ENCODE results near the gene RNF123. TPM values are rescaled to one million over a fixed set of nuclear protein-coding genes. Genes with fewer than 3 reads are reported as not detected.

The RNF123 gene
- total and polyA plus RNA-seq, 7 experiments from 2014 or later: 8.3 to 77.2 (median 46.7) TPM

- Histone ChIP-seq H3K36me3 (ENCODE audit: control insufficient read depth in 2 of 3, insufficient read depth in 3 of 3, low read length in 3 of 3) (peaks cover 0 to 25% (median 0%) of the 10 kb centered on the region in 3 experiments), H3K9me3 (ENCODE audit: control insufficient read depth in 2 of 3, low read length in 3 of 3) (no peaks in the 10 kb centered on the region), H3K27me3 (ENCODE audit: control insufficient read depth in 2 of 2, insufficient read depth in 2 of 2, low read length in 2 of 2) (no peaks in the 10 kb centered on the region), H3K4me3 (ENCODE audit: low read length) (no peak overlapping the region), H3K27ac (ENCODE audit: low read depth, low read length) (no peak overlapping the region), H3K4me1 (ENCODE audit: control insufficient read depth in 2 of 2, insufficient read depth in 2 of 2, low read length in 2 of 2) (no peaks in the 10 kb centered on the region)
- CTCF ChIA-PET: no interaction called here
- H3K27ac Mint-ChIP-seq: no peak overlapping the region
- H3K4me3 Mint-ChIP-seq: no peak overlapping the region
- intact Hi-C loops (cut with micrococcal nuclease): no loop called here
- ATAC-seq (no peak), DNase-seq (no peak)
- H3K36me3 Mint-ChIP-seq: peaks cover 0 to 8% (median 2%) of the 10 kb centered on the region in 5 donors
- H3K4me1 Mint-ChIP-seq: peaks cover 0 to 17% (median 4%) of the 10 kb centered on the region in 7 donors
- H3K27me3 Mint-ChIP-seq: no peaks in the 10 kb centered on the region
- H3K9me3 Mint-ChIP-seq: no peaks in the 10 kb centered on the region
- POLR2A ChIA-PET: interaction anchor here (1.2 kb wide), 1 partner anchor 11 kb away, joined by 4 read pairs; no protein-coding TSS in a partner anchor
Measured at GRCh38 chr3:49712166-49712565, 22.8 kb downstream of the RNF123 start.

- POLR2A ChIA-PET: interaction anchor here (1.2 kb wide), 1 partner anchor 10 kb away, joined by 4 read pairs; no protein-coding TSS in a partner anchor
Measured at GRCh38 chr3:49712631-49713317, 23.4 kb downstream of the RNF123 start.

GRCh38 chr3:49713336-49714105, 24.2 kb downstream of the RNF123 start:
- peaks cover under 1 to 18% (median 4%) of the 10 kb centered on the region in 7 donors for H3K4me1 Mint-ChIP-seq
- no peaks in the 10 kb centered on the region for H3K9me3 ChIP-seq (ENCODE audit: control insufficient read depth in 2 of 3, low read length in 3 of 3)
- intact Hi-C loops (cut with micrococcal nuclease): no loop called here
- POLR2A ChIA-PET: interaction anchor here (0.6 to 1.2 kb wide), 2 partner anchors 9 to 199 kb away, joined by 3 to 4 read pairs; no protein-coding TSS in a partner anchor
- H3K9me3 Mint-ChIP-seq: no peaks in the 10 kb centered on the region
- H3K27me3 Mint-ChIP-seq: no peaks in the 10 kb centered on the region
- no peak overlapping the region for H3K27ac ChIP-seq (ENCODE audit: low read depth, low read length)
- no peak for ATAC-seq
- CTCF ChIA-PET: no interaction called here
- peak overlapping the region in 1 of 9 donors; percentile 4 for H3K27ac Mint-ChIP-seq
- H3K36me3 Mint-ChIP-seq: peaks cover 0 to 5% (median 2%) of the 10 kb centered on the region in 5 donors
- peaks cover 1 to 3% of the 10 kb centered on the region in 2 donors for H3K4me1 ChIP-seq (ENCODE audit: control insufficient read depth in 2 of 2, insufficient read depth in 2 of 2, low read length in 2 of 2)
- no peaks in the 10 kb centered on the region for H3K27me3 ChIP-seq (ENCODE audit: control insufficient read depth in 2 of 2, insufficient read depth in 2 of 2, low read length in 2 of 2)
- peaks cover 0 to 19% (median 0%) of the 10 kb centered on the region in 3 experiments for H3K36me3 ChIP-seq (ENCODE audit: control insufficient read depth in 2 of 3, insufficient read depth in 3 of 3, low read length in 3 of 3)
- no peak overlapping the region for H3K4me3 ChIP-seq (ENCODE audit: low read length)
- no peak overlapping the region for H3K4me3 Mint-ChIP-seq
- no peak for DNase-seq

More at GRCh38 chr3:49712631-49713317, 23.4 kb downstream of the RNF123 start:
- peak overlapping the region in 1 of 9 donors; percentile 4 for H3K27ac Mint-ChIP-seq
- no peak overlapping the region for H3K4me3 Mint-ChIP-seq
- H3K9me3 Mint-ChIP-seq: no peaks in the 10 kb centered on the region
- ATAC-seq: no peak
- no peaks in the 10 kb centered on the region for H3K9me3 ChIP-seq (ENCODE audit: control insufficient read depth in 2 of 3, low read length in 3 of 3)
- peaks cover 0 to 17% (median 4%) of the 10 kb centered on the region in 7 donors for H3K4me1 Mint-ChIP-seq
- no peaks in the 10 kb centered on the region for H3K27me3 ChIP-seq (ENCODE audit: control insufficient read depth in 2 of 2, insufficient read depth in 2 of 2, low read length in 2 of 2)
- no peaks in the 10 kb centered on the region for H3K27me3 Mint-ChIP-seq
- peaks cover 0 to 19% (median 0%) of the 10 kb centered on the region in 3 experiments for H3K36me3 ChIP-seq (ENCODE audit: control insufficient read depth in 2 of 3, insufficient read depth in 3 of 3, low read length in 3 of 3)
- no peaks in the 10 kb centered on the region for H3K4me1 ChIP-seq (ENCODE audit: control insufficient read depth in 2 of 2, insufficient read depth in 2 of 2, low read length in 2 of 2)
- no peak overlapping the region for H3K27ac ChIP-seq (ENCODE audit: low read depth, low read length)
- H3K4me3 ChIP-seq (ENCODE audit: low read length): no peak overlapping the region
- CTCF ChIA-PET: no interaction called here
- intact Hi-C loops (cut with micrococcal nuclease): no loop called here
- H3K36me3 Mint-ChIP-seq: peaks cover 0 to 5% (median 2%) of the 10 kb centered on the region in 5 donors
- no peak for DNase-seq

DNA sequence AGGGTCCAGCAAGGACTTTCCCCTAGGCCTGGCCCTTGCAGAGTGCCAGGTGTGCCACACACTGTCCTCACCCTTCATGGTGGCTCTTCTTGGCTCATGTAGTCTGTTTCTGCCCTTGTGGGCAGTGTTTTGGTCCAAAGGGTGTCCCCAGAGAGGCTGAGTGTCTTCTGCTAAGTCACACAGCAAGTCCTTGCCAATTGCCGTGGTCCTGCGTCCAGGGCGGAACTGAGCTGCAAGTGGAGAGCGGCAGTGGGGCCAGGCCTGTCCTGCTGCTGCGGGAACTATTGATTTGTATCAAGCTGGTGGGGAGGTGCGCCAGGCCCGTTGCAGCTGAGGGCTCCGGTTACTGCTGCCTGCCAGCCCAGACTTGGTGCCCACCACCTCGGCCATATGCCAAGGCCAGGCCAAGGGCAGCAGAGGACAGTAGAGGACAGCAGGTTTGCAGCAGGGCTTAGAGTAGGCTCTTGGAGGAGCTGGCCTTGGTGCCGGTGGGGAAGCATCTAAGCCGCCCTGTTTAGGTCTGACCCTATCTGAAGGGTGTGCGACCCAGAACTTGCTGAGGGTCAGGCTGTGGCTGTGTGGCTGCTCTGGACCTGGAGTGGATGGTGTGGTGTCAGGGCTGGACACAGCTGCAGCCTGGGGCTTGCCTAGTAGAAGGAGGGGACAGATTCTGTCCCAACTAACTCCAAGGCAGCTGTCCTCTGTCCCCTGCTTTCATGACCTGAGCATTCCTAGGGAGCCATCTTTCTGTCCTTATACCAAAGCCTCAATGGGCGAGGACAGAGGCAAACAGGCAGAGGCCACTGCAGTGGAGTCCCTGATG, 25.6 kb downstream of the RNF123 start:
- H3K4me3 Mint-ChIP-seq: no peak overlapping the region
- peaks cover 9 to 31% (median 14%) of the 10 kb centered on the region in 7 donors for H3K4me1 Mint-ChIP-seq
- intact Hi-C loops (cut with micrococcal nuclease): no loop called here
- POLR2A ChIA-PET: no interaction called here
- Histone ChIP-seq H3K36me3 (ENCODE audit: control insufficient read depth in 2 of 3, insufficient read depth in 3 of 3, low read length in 3 of 3) (peaks cover 0 to 19% (median 0%) of the 10 kb centered on the region in 3 experiments), H3K9me3 (ENCODE audit: control insufficient read depth in 2 of 3, low read length in 3 of 3) (no peaks in the 10 kb centered on the region), H3K27me3 (ENCODE audit: control insufficient read depth in 2 of 2, insufficient read depth in 2 of 2, low read length in 2 of 2) (no peaks in the 10 kb centered on the region), H3K27ac (ENCODE audit: low read depth, low read length) (no peak overlapping the region), H3K4me1 (ENCODE audit: control insufficient read depth in 2 of 2, insufficient read depth in 2 of 2, low read length in 2 of 2) (peaks cover 7 to 9% of the 10 kb centered on the region in 2 donors), H3K4me3 (ENCODE audit: low read length) (no peak overlapping the region)
- DNase-seq (no peak), ATAC-seq (no peak)
- CTCF ChIA-PET: no interaction called here
- peaks cover 0 to 4% (median 1%) of the 10 kb centered on the region in 5 donors for H3K36me3 Mint-ChIP-seq
- no peaks in the 10 kb centered on the region for H3K27me3 Mint-ChIP-seq
- H3K27ac Mint-ChIP-seq: no peak overlapping the region
- no peaks in the 10 kb centered on the region for H3K9me3 Mint-ChIP-seq

DNA sequence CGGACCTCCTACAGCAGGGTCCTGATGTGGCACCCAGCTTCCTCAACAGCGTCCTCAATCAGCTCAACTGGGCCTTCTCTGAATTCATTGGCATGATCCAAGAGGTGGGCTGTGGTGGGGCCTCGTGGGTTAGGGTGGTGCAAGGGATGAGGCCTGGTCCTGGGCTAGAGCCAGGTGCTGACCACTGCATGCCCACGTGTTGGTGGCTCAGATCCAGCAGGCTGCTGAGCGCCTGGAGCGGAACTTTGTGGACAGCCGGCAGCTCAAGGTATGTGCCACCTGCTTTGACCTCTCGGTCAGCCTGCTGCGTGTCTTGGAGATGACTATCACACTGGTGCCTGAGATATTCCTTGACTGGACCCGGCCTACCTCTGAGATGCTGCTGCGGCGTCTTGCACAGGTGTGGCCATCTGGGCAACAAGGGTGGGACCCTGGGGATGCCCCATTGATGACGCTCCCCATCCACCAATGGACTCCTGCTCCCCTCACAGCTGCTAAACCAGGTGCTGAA, 26.3 kb downstream of the RNF123 start:
- POLR2A ChIA-PET: no interaction called here
- H3K27me3 Mint-ChIP-seq: no peaks in the 10 kb centered on the region
- intact Hi-C loops (cut with micrococcal nuclease): no loop called here

GRCh38 chr3:49716169-49716568, 26.8 kb downstream of the RNF123 start:
- intact Hi-C loops (cut with micrococcal nuclease): no loop called here
- H3K27ac ChIP-seq (ENCODE audit: low read depth, low read length): no peak overlapping the region
- H3K36me3 Mint-ChIP-seq: peaks cover 0 to 8% (median 0%) of the 10 kb centered on the region in 5 donors
- no peak overlapping the region for H3K4me3 ChIP-seq (ENCODE audit: low read length)
- no peaks in the 10 kb centered on the region for H3K27me3 Mint-ChIP-seq
- peak overlapping the region in 1 of 10 donors; percentile 18 for H3K4me3 Mint-ChIP-seq
- H3K36me3 ChIP-seq (ENCODE audit: control insufficient read depth in 2 of 3, insufficient read depth in 3 of 3, low read length in 3 of 3): peaks cover 0 to 24% (median 0%) of the 10 kb centered on the region in 3 experiments
- H3K4me1 Mint-ChIP-seq: peaks cover 11 to 36% (median 19%) of the 10 kb centered on the region in 7 donors
- ATAC-seq (no peak), DNase-seq (no peak)
- H3K27me3 ChIP-seq (ENCODE audit: control insufficient read depth in 2 of 2, insufficient read depth in 2 of 2, low read length in 2 of 2): no peaks in the 10 kb centered on the region
- peaks cover 7 to 9% of the 10 kb centered on the region in 2 donors for H3K4me1 ChIP-seq (ENCODE audit: control insufficient read depth in 2 of 2, insufficient read depth in 2 of 2, low read length in 2 of 2)
- CTCF ChIA-PET: no interaction called here
- H3K27ac Mint-ChIP-seq: no peak overlapping the region
- H3K9me3 Mint-ChIP-seq: no peaks in the 10 kb centered on the region
- POLR2A ChIA-PET: no interaction called here
- H3K9me3 ChIP-seq (ENCODE audit: control insufficient read depth in 2 of 3, low read length in 3 of 3): no peaks in the 10 kb centered on the region

More for the DNA sequence above, 26.3 kb downstream of the RNF123 start:
- CTCF ChIA-PET: no interaction called here
- H3K9me3 ChIP-seq (ENCODE audit: control insufficient read depth in 2 of 3, low read length in 3 of 3): no peaks in the 10 kb centered on the region
- H3K36me3 Mint-ChIP-seq: peaks cover 0 to 4% (median 0%) of the 10 kb centered on the region in 5 donors
- H3K36me3 ChIP-seq (ENCODE audit: control insufficient read depth in 2 of 3, insufficient read depth in 3 of 3, low read length in 3 of 3): peaks cover 0 to 19% (median 0%) of the 10 kb centered on the region in 3 experiments
- H3K4me3 ChIP-seq (ENCODE audit: low read length): no peak overlapping the region
- H3K4me3 Mint-ChIP-seq: no peak overlapping the region
- ATAC-seq (no peak), DNase-seq (no peak)
- H3K27ac ChIP-seq (ENCODE audit: low read depth, low read length): no peak overlapping the region
- H3K27ac Mint-ChIP-seq: no peak overlapping the region
- H3K27me3 ChIP-seq (ENCODE audit: control insufficient read depth in 2 of 2, insufficient read depth in 2 of 2, low read length in 2 of 2): no peaks in the 10 kb centered on the region
- peaks cover 11 to 33% (median 18%) of the 10 kb centered on the region in 7 donors for H3K4me1 Mint-ChIP-seq
- no peaks in the 10 kb centered on the region for H3K9me3 Mint-ChIP-seq
- peaks cover 7 to 9% of the 10 kb centered on the region in 2 donors for H3K4me1 ChIP-seq (ENCODE audit: control insufficient read depth in 2 of 2, insufficient read depth in 2 of 2, low read length in 2 of 2)

Measured in naive thymus-derived CD4-positive, alpha-beta T cell (primary cell).